T-cell (primary cell): ENCODE data around the gene PRG3. TPM values are rescaled to one million over a fixed set of nuclear protein-coding genes. Genes with fewer than 3 reads are reported as not detected.

ENCODE experiments used
- ATAC-seq, 4 experiments: fragments of 200-7000 bp in 3 of 4; fragments of 150-1000 bp in 1 of 4; cut with Tn5 transposase; replicated peaks in 1 of 4; 1 replicate in 3 of 4; 2 replicates in 1 of 4; pipeline ENCODE4 v1.10.0; 2021; ENCODE audit warnings: moderate library complexity in 3 of 4, mild to moderate bottlenecking in 2 of 4, moderate number of reproducible peaks in 1 of 4
- CTCF ChIA-PET, 2 donors: fragments of 300-600 bp; sonication (Branson Sonifier 250); formaldehyde crosslinking; loops; one replicate each; lab custom pipeline; 2022; ENCODE audit warnings: antibody characterized with exemption in 2 of 2; lab: Charles Lee
- POLR2A ChIA-PET, 2 donors: fragments of 300-600 bp; sonication (Branson Sonifier 250); formaldehyde crosslinking; loops; one replicate each; lab custom pipeline; 2022; ENCODE audit warnings: antibody characterized with exemption in 2 of 2; lab: Charles Lee
- DNase-seq, 35 experiments: peaks; one replicate each; pipeline versions ENCODE4 v3.0.0 to v3.0.0-alpha.2; 2013 to 2023
- H3K27ac ChIP-seq: one replicate; pipeline ENCODE4 v1.5.1; 2013; ENCODE audit warnings: low read length
- H3K27me3 ChIP-seq, 2 experiments: replicated peaks in 1 of 2; 1 replicate in 1 of 2; 2 replicates in 1 of 2; pipeline versions ENCODE4 v1.6.1 to v1.7.0; 2013; ENCODE audit warnings: low read length in 1 of 2, mixed read lengths in 1 of 2; ENCODE audit not compliant: control insufficient read depth in 2 of 2, insufficient read depth in 2 of 2; ENCODE audit errors: extremely low read depth in 1 of 2
- H3K36me3 ChIP-seq, 2 donors: 1 replicate in 1 of 2; 2 replicates in 1 of 2; pipeline versions ENCODE4 v1.6.1 to v1.7.0; 2013; ENCODE audit warnings: low read length in 1 of 2; ENCODE audit not compliant: control insufficient read depth in 2 of 2, insufficient read depth in 1 of 2; ENCODE audit errors: extremely low read depth in 1 of 2
- H3K4me1 ChIP-seq, 2 experiments: 1 replicate in 1 of 2; 2 replicates in 1 of 2; pipeline versions ENCODE4 v1.6.1 to v1.7.0; 2013; ENCODE audit warnings: low read length in 2 of 2, mixed read lengths in 1 of 2; ENCODE audit not compliant: insufficient read depth in 2 of 2, control insufficient read depth in 1 of 2; ENCODE audit errors: extremely low read depth in 1 of 2
- H3K4me3 ChIP-seq, 2 donors: 1 replicate in 1 of 2; 2 replicates in 1 of 2; pipeline versions ENCODE4 v1.5.1 to v1.7.0; 2013; ENCODE audit warnings: mild to moderate bottlenecking in 2 of 2, low read length in 1 of 2, moderate library complexity in 1 of 2; ENCODE audit not compliant: control insufficient read depth in 1 of 2; ENCODE audit errors: extremely low read depth in 1 of 2
- H3K9me3 ChIP-seq: 2 replicates; pipeline ENCODE4 v1.7.0; 2013
- H3K27ac Mint-ChIP-seq, 2 donors: one replicate each; pipeline ENCODE4 v1.8.0; 2020 to 2021; ENCODE audit warnings: mild to moderate bottlenecking in 2 of 2, mixed read lengths in 2 of 2
- H3K27me3 Mint-ChIP-seq, 2 donors: one replicate each; pipeline ENCODE4 v1.8.0; 2021 to 2022; ENCODE audit warnings: mixed read lengths in 2 of 2
- H3K36me3 Mint-ChIP-seq: one replicate; pipeline ENCODE4 v1.8.0; 2021; ENCODE audit warnings: mixed read lengths
- H3K4me1 Mint-ChIP-seq, 3 donors: one replicate each; pipeline ENCODE4 v1.8.0; 2020 to 2022; ENCODE audit warnings: mixed read lengths in 3 of 3, mild to moderate bottlenecking in 1 of 3
- H3K4me3 Mint-ChIP-seq, 3 donors: one replicate each; pipeline ENCODE4 v1.8.0; 2020 to 2022; ENCODE audit warnings: mild to moderate bottlenecking in 3 of 3, mixed read lengths in 3 of 3, moderate library complexity in 3 of 3
- H3K9me3 Mint-ChIP-seq, 3 donors: one replicate each; pipeline ENCODE4 v1.8.0; 2020 to 2022; ENCODE audit warnings: mixed read lengths in 3 of 3
- WGBS: methylation state at CpG from one replicate; pipeline ENCODE4 v1.1.5; 2013; ENCODE audit warnings: missing lambda C conversion rate; ENCODE audit not compliant: insufficient coverage; 5-methylcytosine and 5-hydroxymethylcytosine counted together
- total RNA-seq, 35 experiments: library from RNA in 6 of 35; stranded (reverse) in 6 of 35; fragments of 120-200 nt in 1 of 35; gene quantifications; one replicate each; pipeline versions ENCODE4 v1.2.1 to v1.2.4 and lab custom pipeline; 2013 to 2026

Gene PRG3
- total RNA-seq, 5 donors from 2014 or later (not counting 1 experiment from before 2014, with no cell fraction given): not detected

DNA sequence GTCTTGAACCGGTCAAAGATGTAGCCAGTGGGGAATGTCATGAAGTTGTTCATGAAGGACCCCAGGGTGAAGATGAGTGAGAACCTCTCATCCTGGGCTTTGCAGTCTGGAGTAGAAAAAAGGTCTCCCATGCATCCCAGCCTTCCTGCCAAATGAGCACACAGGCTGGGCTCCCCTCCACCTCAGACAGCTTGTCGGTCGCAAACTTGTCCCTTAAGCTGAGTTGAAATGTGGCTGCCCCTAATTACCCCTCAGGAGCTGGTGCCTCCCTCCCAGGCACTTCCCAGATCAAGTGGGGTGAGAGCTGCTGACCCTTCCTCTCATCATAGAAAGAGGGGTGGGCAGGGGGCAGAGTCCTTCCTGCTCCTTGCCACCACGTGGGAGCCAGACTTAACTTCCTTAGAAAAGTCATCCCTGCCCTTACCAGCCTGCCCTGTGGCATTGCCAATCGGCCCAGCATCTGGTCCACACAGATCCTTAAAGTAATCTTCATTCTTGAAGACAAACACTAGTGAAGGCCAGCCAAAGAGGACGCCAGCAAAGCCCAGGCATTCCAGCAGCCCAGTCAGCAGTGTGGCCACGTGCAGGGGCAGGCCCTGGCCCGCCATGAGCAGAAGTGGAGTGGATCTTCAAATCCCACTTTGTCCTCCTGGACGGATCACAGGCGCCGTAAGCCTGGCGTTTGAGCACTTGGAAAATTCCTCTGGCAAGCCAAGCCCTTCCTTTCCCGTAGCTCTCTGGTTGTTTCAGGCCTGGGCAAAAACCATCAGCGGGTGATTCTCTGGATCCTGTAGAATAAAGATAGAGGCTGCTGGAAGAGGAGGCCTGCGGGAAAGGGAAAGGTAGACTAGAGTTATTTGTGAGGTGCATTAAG, 44.9 kb upstream of the PRG3 start:
- Mint-ChIP-seq H3K27ac (peak overlapping the region; percentile 93 to 95), H3K4me3 (peak overlapping the region; percentile 77 to 82 (median 78)), H3K36me3 (peaks cover 16% of the 10 kb centered on the region), H3K27me3 (no peaks in the 10 kb centered on the region), H3K9me3 (no peaks in the 10 kb centered on the region), H3K4me1 (peaks cover 45 to 59% (median 51%) of the 10 kb centered on the region in 3 donors)
- peak overlapping the region; percentile 57 to 73 for H3K4me3 ChIP-seq
- ChIA-PET POLR2A (interaction anchor here in 1 of 2 donors (0.5 to 0.8 kb wide), 2 partner anchors 89 to 105 kb away, joined by 3 to 7 read pairs; no protein-coding TSS in a partner anchor), CTCF (interaction anchor here (0.6 to 1.1 kb wide), 4 partner anchors 33 to 142 kb away, joined by 3 to 4 read pairs (median 3); partner anchors contain the start of gene UBE2L6 (in 1 of the 2))
- no peaks in the 10 kb centered on the region for H3K9me3 ChIP-seq
- peaks cover 17 to 49% of the 10 kb centered on the region in 2 experiments for H3K4me1 ChIP-seq
- ATAC-seq: no peak
- H3K27me3 ChIP-seq: no peaks in the 10 kb centered on the region
- 54% methylated on average over 7 of the region's 15 CpGs for WGBS
- no peak for DNase-seq
- H3K27ac ChIP-seq: peak overlapping the region; percentile 80
- H3K36me3 ChIP-seq: peaks cover 0 to 8% of the 10 kb centered on the region in 2 donors

DNA sequence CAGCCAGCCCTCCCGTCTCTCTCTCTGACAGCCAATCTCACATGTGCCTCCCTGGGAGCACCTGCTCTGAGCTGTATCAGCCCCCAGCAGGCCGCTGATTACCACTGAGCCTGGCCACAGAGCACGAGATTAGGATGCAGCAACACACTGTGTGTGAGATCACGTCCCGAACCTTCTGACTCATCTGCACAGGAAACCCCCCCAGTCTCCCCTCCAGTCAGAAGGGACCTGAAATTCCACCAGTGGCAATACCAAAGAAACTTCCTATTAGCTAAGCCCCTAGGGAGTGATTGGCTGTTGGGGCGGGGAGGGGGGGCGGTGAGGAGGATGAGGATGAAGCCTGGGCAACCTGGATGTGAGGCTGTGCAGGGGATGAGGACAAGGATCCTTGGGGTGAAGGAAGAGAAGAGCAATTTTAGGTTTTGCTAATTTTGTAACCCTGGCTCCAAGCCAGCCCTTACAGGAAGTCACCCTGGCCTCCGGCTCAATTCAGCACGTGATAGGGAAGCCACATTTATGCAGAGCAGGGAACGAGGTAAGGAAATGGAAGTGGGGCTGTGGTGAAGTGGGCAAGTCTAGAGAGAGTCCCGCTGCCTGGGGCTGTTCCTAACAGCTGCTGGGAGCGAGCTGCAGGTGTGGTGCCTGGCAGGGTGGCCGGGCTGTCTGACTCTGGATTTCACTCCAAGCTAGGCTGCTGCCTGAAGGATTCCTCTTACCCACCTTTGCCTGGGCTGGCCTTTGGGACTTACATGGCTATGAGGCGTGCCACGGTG, 44.0 kb upstream of the PRG3 start:
- Histone ChIP-seq H3K4me1 (peaks cover 17 to 49% of the 10 kb centered on the region in 2 experiments), H3K4me3 (peak overlapping the region; percentile 29 to 51), H3K36me3 (peaks cover 0 to 13% of the 10 kb centered on the region in 2 donors), H3K27me3 (no peaks in the 10 kb centered on the region), H3K27ac (peak overlapping the region; percentile 80), H3K9me3 (no peaks in the 10 kb centered on the region)
- Mint-ChIP-seq H3K4me1 (peaks cover 45 to 59% (median 51%) of the 10 kb centered on the region in 3 donors), H3K36me3 (peaks cover 21% of the 10 kb centered on the region), H3K4me3 (peak overlapping the region; percentile 63 to 78 (median 77)), H3K27ac (peak overlapping the region; percentile 93 to 95), H3K27me3 (no peaks in the 10 kb centered on the region), H3K9me3 (no peaks in the 10 kb centered on the region)
- ATAC-seq (peak; percentile 88 to 89 (median 89)), DNase-seq (peak; percentile 49 to 89 (median 76))
- CTCF ChIA-PET: interaction anchor here (0.6 to 1.3 kb wide), 6 partner anchors 8 to 316 kb away, joined by 3 to 9 read pairs (median 4); partner anchors contain the start of genes SELENOH (in 1 of the 2) and UBE2L6 (in 1 of the 2)
- POLR2A ChIA-PET: interaction anchor here (0.5 to 0.6 kb wide), 3 partner anchors 8 to 287 kb away, joined by 3 to 6 read pairs (median 4); partner anchors contain the start of gene MED19 (in 1 of the 2)
- WGBS: 0% methylated on average over 10 of the region's 15 CpGs

DNA sequence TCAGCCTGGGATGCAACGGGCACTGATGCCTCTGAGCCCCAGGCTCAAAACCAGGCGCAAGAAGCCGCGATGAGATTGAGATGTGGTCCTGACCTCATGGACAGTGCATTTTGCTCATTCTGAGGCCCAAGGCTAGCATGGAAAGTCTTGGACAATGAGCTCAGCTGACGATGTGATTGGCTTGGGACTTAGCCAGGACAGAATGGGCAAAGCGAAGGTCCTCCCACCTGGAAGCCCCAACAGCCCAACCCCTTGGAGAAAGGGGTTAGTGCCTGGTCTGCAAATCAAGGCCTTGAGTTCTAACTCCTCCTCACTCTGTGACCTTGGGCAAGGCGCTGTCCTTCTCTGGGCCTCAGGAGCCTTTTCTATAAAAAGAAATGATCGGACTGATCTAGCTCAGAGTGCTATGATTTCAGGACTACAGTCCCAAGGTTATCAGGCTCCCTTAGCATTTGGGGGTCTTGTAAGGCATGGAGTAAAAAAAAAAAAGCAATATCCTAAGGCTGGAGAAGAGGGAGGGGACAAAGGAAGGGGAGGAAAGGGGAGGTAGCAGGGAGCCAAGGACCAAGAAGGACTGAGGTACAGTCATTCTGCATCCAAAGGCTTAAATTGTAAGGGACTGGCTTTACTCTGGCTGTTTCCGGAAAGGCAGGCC, 43.3 kb upstream of the PRG3 start:
- DNase-seq (no peak), ATAC-seq (no peak)
- Histone ChIP-seq H3K4me1 (peaks cover 17 to 49% of the 10 kb centered on the region in 2 experiments), H3K27ac (peak overlapping the region; percentile 80), H3K9me3 (no peaks in the 10 kb centered on the region), H3K27me3 (no peaks in the 10 kb centered on the region), H3K4me3 (peak overlapping the region in 1 of 2 donors; percentile 29), H3K36me3 (peaks cover 0 to 13% of the 10 kb centered on the region in 2 donors)
- POLR2A ChIA-PET: interaction anchor here in 1 of 2 donors (0.6 to 0.7 kb wide), 3 partner anchors 9 to 288 kb away, joined by 4 to 6 read pairs (median 5); partner anchors contain the start of gene MED19
- no peaks in the 10 kb centered on the region for H3K27me3 Mint-ChIP-seq
- CTCF ChIA-PET: interaction anchor here (0.5 to 1.3 kb wide), 6 partner anchors 7 to 317 kb away, joined by 3 to 9 read pairs (median 4); partner anchors contain the start of genes SELENOH (in 1 of the 2) and UBE2L6 (in 1 of the 2)
- H3K4me3 Mint-ChIP-seq: peak overlapping the region; percentile 63 to 78 (median 77)
- peaks cover 45 to 59% (median 51%) of the 10 kb centered on the region in 3 donors for H3K4me1 Mint-ChIP-seq
- 78% methylated on average over 7 of the region's 9 CpGs for WGBS
- peaks cover 23% of the 10 kb centered on the region for H3K36me3 Mint-ChIP-seq
- peak overlapping the region; percentile 93 to 95 for H3K27ac Mint-ChIP-seq
- no peaks in the 10 kb centered on the region for H3K9me3 Mint-ChIP-seq

DNA sequence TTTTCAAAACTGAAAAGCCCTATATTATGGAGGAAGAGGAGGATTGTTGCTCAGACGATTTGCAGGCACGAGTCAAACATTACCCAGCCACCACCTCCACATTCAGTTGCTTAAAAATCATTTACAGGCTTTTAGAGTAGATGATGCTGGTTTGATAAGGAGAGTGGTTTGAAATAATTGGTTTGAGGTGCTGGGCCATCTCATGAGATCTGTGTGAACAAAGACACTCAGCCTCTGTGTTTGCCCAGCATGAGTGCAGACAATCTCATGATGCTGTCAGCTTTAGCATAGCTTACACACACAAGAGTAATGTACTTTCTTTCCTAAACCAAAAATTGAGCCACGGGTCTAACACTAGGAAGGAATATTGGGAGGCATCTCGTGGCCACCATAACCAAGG, 41.7 kb upstream of the PRG3 start:
- Mint-ChIP-seq H3K4me1 (peaks cover 45 to 57% (median 49%) of the 10 kb centered on the region in 3 donors), H3K27ac (peak overlapping the region; percentile 31 to 65), H3K27me3 (no peaks in the 10 kb centered on the region), H3K9me3 (no peaks in the 10 kb centered on the region), H3K4me3 (no peak overlapping the region), H3K36me3 (peaks cover 29% of the 10 kb centered on the region)
- Histone ChIP-seq H3K36me3 (peaks cover 0 to 20% of the 10 kb centered on the region in 2 donors), H3K4me1 (peaks cover 17 to 49% of the 10 kb centered on the region in 2 experiments), H3K27ac (no peak overlapping the region), H3K27me3 (no peaks in the 10 kb centered on the region), H3K4me3 (no peak overlapping the region), H3K9me3 (no peaks in the 10 kb centered on the region)
- ChIA-PET CTCF (interaction anchor here in 1 of 2 donors (1.1 kb wide), 1 partner anchor 35 kb away, joined by 3 read pairs; no protein-coding TSS in a partner anchor), POLR2A (no interaction called here)
- WGBS: 100% methylated on average over 2 of the region's 4 CpGs
- DNase-seq (no peak), ATAC-seq (no peak)

DNA sequence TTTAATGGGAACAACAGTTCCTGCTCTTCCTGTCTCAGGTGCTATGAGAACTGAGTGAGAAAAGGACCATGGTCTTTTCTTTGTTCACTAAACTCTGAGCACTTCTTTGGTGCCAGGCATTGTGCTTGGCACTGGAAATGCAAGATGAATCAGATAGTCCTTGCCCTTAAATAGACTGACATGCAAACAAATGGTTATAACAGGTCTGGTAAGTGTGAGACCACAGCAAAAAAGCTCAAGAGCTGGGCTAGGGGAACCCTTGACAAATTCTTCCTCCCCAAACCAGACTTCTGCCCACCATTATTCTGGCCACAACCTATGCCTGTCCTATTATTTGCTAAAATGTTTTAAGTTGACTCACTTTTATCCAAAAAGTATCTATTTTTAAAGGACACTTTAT, 40.9 kb upstream of the PRG3 start:
- Histone ChIP-seq H3K9me3 (no peaks in the 10 kb centered on the region), H3K4me1 (peaks cover 17 to 43% of the 10 kb centered on the region in 2 experiments), H3K4me3 (no peak overlapping the region), H3K36me3 (peaks cover 2 to 29% of the 10 kb centered on the region in 2 donors), H3K27me3 (no peaks in the 10 kb centered on the region), H3K27ac (no peak overlapping the region)
- no peak overlapping the region for H3K4me3 Mint-ChIP-seq
- ChIA-PET CTCF (interaction anchor here in 1 of 2 donors (1.1 to 1.2 kb wide), 2 partner anchors 36 to 76 kb away, joined by 3 read pairs; no protein-coding TSS in a partner anchor), POLR2A (no interaction called here)
- H3K36me3 Mint-ChIP-seq: peaks cover 38% of the 10 kb centered on the region
- H3K27ac Mint-ChIP-seq: no peak overlapping the region
- H3K27me3 Mint-ChIP-seq: no peaks in the 10 kb centered on the region
- H3K4me1 Mint-ChIP-seq: peaks cover 39 to 50% (median 40%) of the 10 kb centered on the region in 3 donors
- H3K9me3 Mint-ChIP-seq: no peaks in the 10 kb centered on the region
- no peak for ATAC-seq
- DNase-seq: no peak
